NB4 (cell line): ENCODE data around the gene SH3BP4.

Experiments used
- DNase-seq: peaks from one replicate; pipeline ENCODE4 v3.0.0; 2010; ENCODE audit warnings: low read depth
- H3K4me3 ChIP-seq: one replicate; pipeline ENCODE4 v1.5.1; 2011; ENCODE audit warnings: mild to moderate bottlenecking, low read depth, low read length, moderate library complexity
- MYC ChIP-seq: IDR thresholded peaks from 2 replicates; pipeline ENCODE4 v1.6.1; 2011; ENCODE audit warnings: low read depth, low read length
- POLR2A ChIP-seq: IDR thresholded peaks from 2 replicates; pipeline ENCODE4 v1.6.1; 2011; ENCODE audit warnings: mild to moderate bottlenecking; ENCODE audit not compliant: insufficient read length; ENCODE audit errors: extremely low read depth
- TF ChIP-seq, protein P1 (sequence below): IDR thresholded peaks from one replicate; pipeline ENCODE4 v1.5.1; 2012; ENCODE audit warnings: low read depth, low read length
- TF ChIP-seq, protein P2 (sequence below): IDR thresholded peaks from 2 replicates; pipeline ENCODE4 v1.6.1; 2011; ENCODE audit warnings: low read depth, low read length

SH3BP4 gene

GRCh38 chr2:234955091-234955591, 3.3 kb downstream of the SH3BP4 start:
- TF ChIP-seq POLR2A (no peak), MYC (no peak)
- TF ChIP-seq, protein P1, sequence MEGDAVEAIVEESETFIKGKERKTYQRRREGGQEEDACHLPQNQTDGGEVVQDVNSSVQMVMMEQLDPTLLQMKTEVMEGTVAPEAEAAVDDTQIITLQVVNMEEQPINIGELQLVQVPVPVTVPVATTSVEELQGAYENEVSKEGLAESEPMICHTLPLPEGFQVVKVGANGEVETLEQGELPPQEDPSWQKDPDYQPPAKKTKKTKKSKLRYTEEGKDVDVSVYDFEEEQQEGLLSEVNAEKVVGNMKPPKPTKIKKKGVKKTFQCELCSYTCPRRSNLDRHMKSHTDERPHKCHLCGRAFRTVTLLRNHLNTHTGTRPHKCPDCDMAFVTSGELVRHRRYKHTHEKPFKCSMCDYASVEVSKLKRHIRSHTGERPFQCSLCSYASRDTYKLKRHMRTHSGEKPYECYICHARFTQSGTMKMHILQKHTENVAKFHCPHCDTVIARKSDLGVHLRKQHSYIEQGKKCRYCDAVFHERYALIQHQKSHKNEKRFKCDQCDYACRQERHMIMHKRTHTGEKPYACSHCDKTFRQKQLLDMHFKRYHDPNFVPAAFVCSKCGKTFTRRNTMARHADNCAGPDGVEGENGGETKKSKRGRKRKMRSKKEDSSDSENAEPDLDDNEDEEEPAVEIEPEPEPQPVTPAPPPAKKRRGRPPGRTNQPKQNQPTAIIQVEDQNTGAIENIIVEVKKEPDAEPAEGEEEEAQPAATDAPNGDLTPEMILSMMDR: no peak
- no peak overlapping the region for H3K4me3 ChIP-seq

GRCh38 chr2:234955971-234956509, 4.2 kb downstream of the SH3BP4 start:
- TF ChIP-seq, protein P2, sequence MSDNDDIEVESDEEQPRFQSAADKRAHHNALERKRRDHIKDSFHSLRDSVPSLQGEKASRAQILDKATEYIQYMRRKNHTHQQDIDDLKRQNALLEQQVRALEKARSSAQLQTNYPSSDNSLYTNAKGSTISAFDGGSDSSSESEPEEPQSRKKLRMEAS: no peak
- no peak for TF ChIP-seq MYC
- TF ChIP-seq POLR2A: no peak
- TF ChIP-seq, protein P1: no peak
- DNase-seq: no peak

More at GRCh38 chr2:234955091-234955591, 3.3 kb downstream of the SH3BP4 start:
- DNase-seq: no peak

GRCh38 chr2:234957834-234958135, 6.0 kb downstream of the SH3BP4 start:
- H3K4me3 ChIP-seq: no peak overlapping the region

More at GRCh38 chr2:234955971-234956509, 4.2 kb downstream of the SH3BP4 start:
- no peak overlapping the region for H3K4me3 ChIP-seq

GRCh38 chr2:234958311-234958710, 6.5 kb downstream of the SH3BP4 start:
- TF ChIP-seq, protein P2: no peak
- no peak for TF ChIP-seq POLR2A
- TF ChIP-seq, protein P1: no peak
- no peak for TF ChIP-seq MYC
- DNase-seq: no peak
- H3K4me3 ChIP-seq: no peak overlapping the region

More at GRCh38 chr2:234957834-234958135, 6.0 kb downstream of the SH3BP4 start:
- no peak for DNase-seq
- TF ChIP-seq MYC: no peak
- TF ChIP-seq, protein P1: no peak
- TF ChIP-seq, protein P2: no peak

DNA sequence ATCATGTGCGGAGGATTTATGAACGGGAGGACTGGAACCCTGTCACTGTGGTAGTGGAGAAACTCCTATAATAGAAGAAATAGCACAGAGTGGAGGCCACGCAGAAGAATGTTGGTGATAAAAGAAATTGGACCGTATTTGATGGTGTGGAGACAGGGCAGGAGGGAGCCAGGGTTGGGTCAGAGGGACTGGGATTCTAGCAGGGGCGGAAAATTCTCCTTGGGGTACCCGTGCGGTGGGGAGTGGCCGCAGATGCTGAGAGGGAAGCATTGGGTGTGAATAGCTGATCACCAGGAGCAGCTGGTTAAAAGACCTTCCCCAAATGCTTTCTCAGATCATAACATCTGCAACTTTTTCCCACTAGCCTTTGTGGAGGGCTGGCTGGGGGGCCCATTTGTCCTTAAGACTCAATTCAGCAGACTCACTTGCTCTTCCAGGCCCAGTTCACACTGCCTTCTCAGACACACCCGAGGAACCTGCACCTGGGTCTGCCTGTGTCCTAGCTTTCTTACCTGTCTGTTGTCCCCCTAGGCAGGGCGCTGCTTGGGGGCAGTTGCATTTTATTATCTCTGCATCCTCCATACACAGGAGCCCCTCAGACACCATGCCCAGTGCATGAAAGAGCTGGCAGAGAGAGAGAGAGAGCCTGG, 7.1 kb downstream of the SH3BP4 start:
- TF ChIP-seq POLR2A: no peak
- TF ChIP-seq, protein P1: no peak
- no peak for DNase-seq
- no peak overlapping the region for H3K4me3 ChIP-seq
